ENCODE data around the gene CORT.
"Not testable (repeated sequence)": the region's sequence is repeated elsewhere in the genome, so short reads cannot be mapped to it uniquely, and the experiment has no call there.

Gene CORT

GRCh38 chr1:10449751-10450150 lies at the start of gene CORT:
Gene CORT (plus strand): TSS chr1:10450031. CDS start chr1:10450224, 193 bp downstream.
- DNase-seq: no peak

GRCh38 chr1:10401281-10401680 lies 48.5 kb upstream of the CORT start:
- DNase-seq: no peak

- DNase-seq: no peak
These were observed 47.0 kb upstream of the CORT start for GRCh38 chr1:10402729-10403274.

GRCh38 chr1:10407201-10407600 lies 42.6 kb upstream of the CORT start:
- no peak for DNase-seq

GRCh38 chr1:10415211-10415930 lies 34.5 kb upstream of the CORT start:
- no peak for DNase-seq

- not testable (repeated sequence) for DNase-seq
These were observed 33.9 kb upstream of the CORT start for GRCh38 chr1:10415967-10416366.

- not testable (repeated sequence) for DNase-seq
These were observed 31.1 kb upstream of the CORT start for GRCh38 chr1:10418741-10419140.

- DNase-seq: no peak
These were observed 30.5 kb upstream of the CORT start for GRCh38 chr1:10419351-10419750.

- DNase-seq: no peak
These were observed 28.2 kb upstream of the CORT start for GRCh38 chr1:10421637-10422036.

GRCh38 chr1:10424034-10424433 lies 25.8 kb upstream of the CORT start:
- no peak for DNase-seq

- DNase-seq: no peak
These were observed 25.2 kb upstream of the CORT start for GRCh38 chr1:10424651-10425050.

GRCh38 chr1:10425826-10426534 lies 23.9 kb upstream of the CORT start:
- DNase-seq: not testable (repeated sequence)

GRCh38 chr1:10426535-10426848 lies 23.3 kb upstream of the CORT start:
- not testable (repeated sequence) for DNase-seq

- no peak for DNase-seq
These were observed 20.8 kb upstream of the CORT start for GRCh38 chr1:10428984-10429383.

- no peak for DNase-seq
These were observed 20.0 kb upstream of the CORT start for GRCh38 chr1:10429868-10430215.

- DNase-seq: peak; percentile 64
These were observed 19.4 kb upstream of the CORT start, which contains the start of gene CENPS for GRCh38 chr1:10430216-10431069. Gene CENPS (plus strand): TSS chr1:10430433. CDS start chr1:10430518, 85 bp downstream.

- DNase-seq: no peak
These were observed 18.6 kb upstream of the CORT start for GRCh38 chr1:10431070-10431730.

GRCh38 chr1:10432910-10433700 lies 16.7 kb upstream of the CORT start:
- no peak for DNase-seq

GRCh38 chr1:10433790-10434189 lies 16.0 kb upstream of the CORT start:
- no peak for DNase-seq

GRCh38 chr1:10434590-10434989 lies 15.2 kb upstream of the CORT start:
- no peak for DNase-seq

- no peak for DNase-seq
These were observed 12.8 kb upstream of the CORT start for GRCh38 chr1:10437052-10437451.

- no peak for DNase-seq
These were observed 11.1 kb upstream of the CORT start for GRCh38 chr1:10438677-10439163.
